GM18870 (cell line): Measurements from ENCODE around the gene CYTH2.

Source experiments
- ATAC-seq: cut with Tn5 transposase; IDR thresholded peaks from one replicate; pipeline ENCODE4 v1.9.1; 2021; ENCODE audit warnings: moderate library complexity; ENCODE audit not compliant: unreplicated experiment

Gene CYTH2

GRCh38 chr19:48492925-48493717 is 24.0 kb downstream of the CYTH2 start:
- ATAC-seq = no peak

GRCh38 chr19:48493718-48494401 is 24.7 kb downstream of the CYTH2 start:
- ATAC-seq = no peak

- ATAC-seq = no peak
These were observed 26.2 kb downstream of the CYTH2 start for GRCh38 chr19:48495396-48495795.

- ATAC-seq = no peak
These were observed 28.0 kb downstream of the CYTH2 start for GRCh38 chr19:48496959-48497727.

GRCh38 chr19:48497728-48498594 is 28.8 kb downstream of the CYTH2 start:
- ATAC-seq = no peak

GRCh38 chr19:48498595-48499311 is 29.6 kb downstream of the CYTH2 start:
- no peak for ATAC-seq

- ATAC-seq = no peak
These were observed 30.3 kb downstream of the CYTH2 start for GRCh38 chr19:48499316-48500090.

- no peak for ATAC-seq
These were observed 31.8 kb downstream of the CYTH2 start for GRCh38 chr19:48500830-48501493.

GRCh38 chr19:48501494-48502349 is 32.6 kb downstream of the CYTH2 start:
- no peak for ATAC-seq

GRCh38 chr19:48502350-48503018 is 33.3 kb downstream of the CYTH2 start:
- ATAC-seq = no peak

- ATAC-seq = no peak
These were observed 37.1 kb downstream of the CYTH2 start for GRCh38 chr19:48506138-48506733.

- no peak for ATAC-seq
These were observed 38.8 kb downstream of the CYTH2 start for GRCh38 chr19:48507911-48508439.

- no peak for ATAC-seq
These were observed 39.7 kb downstream of the CYTH2 start for GRCh38 chr19:48508729-48509411.

GRCh38 chr19:48509467-48510194 is 40.5 kb downstream of the CYTH2 start:
- ATAC-seq = no peak
